Measurements from ENCODE around the gene SOX9. TPM values are rescaled to one million over a fixed set of nuclear protein-coding genes. Genes with fewer than 3 reads are reported as not detected.

Gene SOX9
- total RNA-seq, 2 experiments from 2014 or later, result not detected

- Mint-ChIP-seq H3K4me3 (no peak overlapping the region), H3K27me3 (no peaks in the 10 kb centered on the region), H3K9me3 (ENCODE audit: low read depth) (peaks cover under 1% of the 10 kb centered on the region), H3K36me3 (no peaks in the 10 kb centered on the region), H3K4me1 (no peaks in the 10 kb centered on the region), H3K27ac (no peak overlapping the region)
- CTCF ChIA-PET, result no interaction called here
- no peak for ATAC-seq
- no peak for DNase-seq
Measured at GRCh38 chr17:72171703-72172667, 51.2 kb downstream of the SOX9 start.

GRCh38 chr17:72173499-72174116 is 52.8 kb downstream of the SOX9 start:
- CTCF ChIA-PET, result no interaction called here
- Mint-ChIP-seq H3K27ac (no peak overlapping the region), H3K27me3 (no peaks in the 10 kb centered on the region), H3K36me3 (no peaks in the 10 kb centered on the region), H3K4me3 (no peak overlapping the region), H3K4me1 (no peaks in the 10 kb centered on the region), H3K9me3 (ENCODE audit: low read depth) (peaks cover 2% of the 10 kb centered on the region)
- ATAC-seq, result no peak
- no peak for DNase-seq

GRCh38 chr17:72175263-72175662 is 54.4 kb downstream of the SOX9 start:
- no peak overlapping the region for H3K4me3 Mint-ChIP-seq

More at GRCh38 chr17:72175263-72175662, 54.4 kb downstream of the SOX9 start:
- Mint-ChIP-seq H3K27me3 (no peaks in the 10 kb centered on the region), H3K27ac (no peak overlapping the region), H3K9me3 (ENCODE audit: low read depth) (peaks cover 2% of the 10 kb centered on the region), H3K4me1 (no peaks in the 10 kb centered on the region), H3K36me3 (no peaks in the 10 kb centered on the region)
- ATAC-seq (no peak), DNase-seq (no peak)
- CTCF ChIA-PET, result no interaction called here

All from activated CD8-positive, alpha-beta memory T cell treated with anti-CD3 and anti-CD28 coated beads, Interleukin-2, amount 10 ng/mL, durations not matched to agents 7 days and 5 days (primary cell).